Trophoblast cell (in vitro differentiated cells and primary cell): Measurements from ENCODE around the gene SPHKAP.

Experiments used
- DNase-seq, 2 donors: peaks; one replicate each; pipeline ENCODE4 v3.0.0-alpha.2; 2016
- H2AFZ ChIP-seq: 2 replicates; pipeline ENCODE4 v1.6.1; 2013; ENCODE audit warnings: low read length, moderate library complexity, mild to moderate bottlenecking; ENCODE audit not compliant: insufficient read depth, poor library complexity
- H2AK5ac ChIP-seq: 2 replicates; pipeline ENCODE4 v1.6.1; 2013; ENCODE audit warnings: mild to moderate bottlenecking, low read length
- H2BK120ac ChIP-seq: 2 replicates; pipeline ENCODE4 v1.6.1; 2013; ENCODE audit warnings: low read length, mild to moderate bottlenecking, moderate library complexity; ENCODE audit not compliant: insufficient read depth, poor library complexity
- H2BK12ac ChIP-seq: 2 replicates; pipeline ENCODE4 v1.6.1; 2013; ENCODE audit warnings: mild to moderate bottlenecking, low read length, moderate library complexity
- H2BK5ac ChIP-seq: 2 replicates; pipeline ENCODE4 v1.6.1; 2013; ENCODE audit warnings: low read length, low read depth, moderate library complexity, mild to moderate bottlenecking; ENCODE audit not compliant: poor library complexity
- H3K14ac ChIP-seq: 2 replicates; pipeline ENCODE4 v1.6.1; 2013; ENCODE audit warnings: mild to moderate bottlenecking, low read length
- H3K18ac ChIP-seq: 2 replicates; pipeline ENCODE4 v1.6.1; 2013; ENCODE audit warnings: mild to moderate bottlenecking, low read length
- H3K23ac ChIP-seq: 2 replicates; pipeline ENCODE4 v1.6.1; 2013; ENCODE audit warnings: low read length
- H3K27ac ChIP-seq: 2 replicates; pipeline ENCODE4 v1.5.1; 2013; ENCODE audit warnings: low read depth, mild to moderate bottlenecking, inconsistent platforms, low read length, moderate library complexity
- H3K27me3 ChIP-seq: 2 replicates; pipeline ENCODE4 v1.6.1; 2013; ENCODE audit warnings: inconsistent platforms, mild to moderate bottlenecking, low read length, moderate library complexity; ENCODE audit not compliant: insufficient read depth
- H3K36me3 ChIP-seq, 2 experiments: 1 replicate in 1 of 2; 2 replicates in 1 of 2; pipeline ENCODE4 v1.6.1; 2013; ENCODE audit warnings: low read length in 2 of 2, mild to moderate bottlenecking in 2 of 2, moderate library complexity in 1 of 2; ENCODE audit not compliant: insufficient read depth in 2 of 2, control insufficient read depth in 1 of 2
- H3K4ac ChIP-seq: 2 replicates; pipeline ENCODE4 v1.6.1; 2013; ENCODE audit warnings: low read depth, mild to moderate bottlenecking, low read length, moderate library complexity
- H3K4me1 ChIP-seq, 2 experiments: 1 replicate in 1 of 2; 2 replicates in 1 of 2; pipeline ENCODE4 v1.6.1; 2013; ENCODE audit warnings: low read length in 2 of 2, mild to moderate bottlenecking in 2 of 2, moderate library complexity in 1 of 2; ENCODE audit not compliant: insufficient read depth in 2 of 2, control insufficient read depth in 1 of 2
- H3K4me2 ChIP-seq: 2 replicates; pipeline ENCODE4 v1.6.1; 2013; ENCODE audit warnings: inconsistent platforms, mild to moderate bottlenecking, low read length, moderate library complexity
- H3K4me3 ChIP-seq: 2 replicates; pipeline ENCODE4 v1.5.1; 2013; ENCODE audit warnings: mild to moderate bottlenecking, low read depth, low read length, inconsistent platforms
- H3K79me1 ChIP-seq: one replicate; pipeline ENCODE4 v1.6.1; 2013; ENCODE audit warnings: low read length
- H3K79me2 ChIP-seq: 2 replicates; pipeline ENCODE4 v1.6.1; 2013; ENCODE audit warnings: low read length, mild to moderate bottlenecking; ENCODE audit not compliant: control insufficient read depth, insufficient read depth, poor library complexity
- H3K9ac ChIP-seq: 2 replicates; pipeline ENCODE4 v1.6.1; 2013; ENCODE audit warnings: mild to moderate bottlenecking, low read length
- H3K9me3 ChIP-seq: 2 replicates; pipeline ENCODE4 v1.6.1; 2013; ENCODE audit warnings: low read depth, mild to moderate bottlenecking, control low read depth, inconsistent platforms, low read length; ENCODE audit not compliant: insufficient read depth
- H4K12ac ChIP-seq: 2 replicates; pipeline ENCODE4 v1.6.1; 2013; ENCODE audit warnings: low read depth, mild to moderate bottlenecking, low read length, moderate library complexity
- H4K8ac ChIP-seq: 2 replicates; pipeline ENCODE4 v1.6.1; 2013; ENCODE audit warnings: low read depth, mild to moderate bottlenecking, low read length, moderate library complexity
- H4K91ac ChIP-seq: one replicate; pipeline ENCODE4 v1.6.1; 2013; ENCODE audit warnings: low read depth, mild to moderate bottlenecking, low read length, moderate library complexity
- WGBS: extraction: QIAGEN DNeasy Blood & Tissue Kit; methylation state at CpG from one replicate; pipeline ENCODE4 v1.1.7; 2013; ENCODE audit warnings: missing lambda C conversion rate; ENCODE audit not compliant: insufficient read length, insufficient coverage; ENCODE audit errors: extremely low coverage; 5-methylcytosine and 5-hydroxymethylcytosine counted together

The SPHKAP gene

DNA sequence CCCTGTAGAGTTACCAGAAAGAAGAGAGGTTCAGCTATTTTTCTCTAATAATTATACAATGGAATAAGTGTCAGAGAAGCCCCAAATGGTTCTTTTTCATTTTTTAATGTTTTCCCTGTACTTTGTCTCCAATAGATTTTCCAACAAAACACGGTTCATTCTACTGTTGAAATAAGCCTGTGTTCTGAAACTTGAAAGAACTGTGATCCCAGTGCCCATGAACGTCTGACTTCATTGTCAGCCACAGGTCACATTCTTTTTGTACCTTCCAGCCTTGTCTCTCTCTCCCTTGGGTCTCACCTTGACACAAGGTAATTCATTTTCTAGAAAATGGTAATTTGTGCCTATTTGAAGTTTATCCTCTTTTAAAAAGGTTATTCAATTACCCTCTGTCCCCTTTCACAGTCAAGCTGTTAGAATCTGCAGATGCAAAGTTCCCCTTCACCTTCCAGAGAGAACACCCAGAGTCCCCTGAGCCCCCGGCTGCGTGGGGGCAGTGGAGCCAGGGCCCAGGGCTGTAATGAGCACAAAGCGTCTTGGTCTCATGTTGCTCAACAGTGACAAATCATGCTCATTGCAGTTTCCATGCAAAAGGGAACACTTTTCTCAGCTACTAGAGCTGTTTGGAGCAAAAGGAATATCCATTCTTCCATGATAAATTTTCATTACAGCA lies 115.2 kb downstream of the SPHKAP start:
- no peaks in the 10 kb centered on the region for H3K79me1 ChIP-seq
- H3K14ac ChIP-seq = no peak overlapping the region
- H3K9me3 ChIP-seq = no peaks in the 10 kb centered on the region

DNA sequence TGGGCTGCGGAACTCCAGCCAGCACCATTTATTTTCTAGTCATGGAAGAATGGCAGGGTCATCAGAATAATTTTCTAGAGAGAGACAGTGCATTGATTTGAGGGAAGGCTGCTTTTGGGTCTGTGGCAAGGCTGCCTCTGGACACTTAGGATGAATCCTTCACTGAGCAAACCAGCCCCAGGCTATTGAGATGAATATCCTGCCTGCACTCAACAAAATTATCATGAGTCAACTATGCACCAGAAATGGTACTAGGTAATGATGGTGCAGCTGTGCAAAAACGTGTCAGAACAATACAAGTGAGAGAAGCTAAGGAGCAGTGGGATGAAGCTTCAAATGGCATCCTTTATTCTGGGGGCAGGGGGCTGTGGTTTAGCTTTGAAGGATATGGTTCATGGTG lies 115.8 kb downstream of the SPHKAP start:
- H3K18ac ChIP-seq = no peak overlapping the region
- no peaks in the 10 kb centered on the region for H3K27me3 ChIP-seq
- no peak overlapping the region for H3K14ac ChIP-seq
- H3K79me2 ChIP-seq = no peaks in the 10 kb centered on the region
- no peak overlapping the region for H3K4ac ChIP-seq
- H3K4me2 ChIP-seq = no peak overlapping the region
- no peak overlapping the region for H2AFZ ChIP-seq
- H2BK12ac ChIP-seq = no peak overlapping the region
- no peak overlapping the region for H3K4me3 ChIP-seq
- peaks cover 0 to 3% of the 10 kb centered on the region in 2 experiments for H3K4me1 ChIP-seq
- WGBS = no CpG with 5 or more reads among the region's 2 CpGs
- no peak overlapping the region for H3K27ac ChIP-seq
- DNase-seq = peak; percentile 17 to 51
- H4K91ac ChIP-seq = no peak overlapping the region
- H4K12ac ChIP-seq = no peak overlapping the region
- no peak overlapping the region for H2BK120ac ChIP-seq
- H2AK5ac ChIP-seq = no peak overlapping the region
- no peak overlapping the region for H4K8ac ChIP-seq
- no peak overlapping the region for H3K9ac ChIP-seq
- no peak overlapping the region for H2BK5ac ChIP-seq
- no peaks in the 10 kb centered on the region for H3K36me3 ChIP-seq
- H3K9me3 ChIP-seq = no peaks in the 10 kb centered on the region
- H3K79me1 ChIP-seq = no peaks in the 10 kb centered on the region
- no peak overlapping the region for H3K23ac ChIP-seq

More for the DNA sequence above, 115.2 kb downstream of the SPHKAP start:
- no peak overlapping the region for H3K4me2 ChIP-seq
- no peak overlapping the region for H2BK5ac ChIP-seq
- H3K27me3 ChIP-seq = no peaks in the 10 kb centered on the region
- no peaks in the 10 kb centered on the region for H3K79me2 ChIP-seq
- no peak overlapping the region for H4K12ac ChIP-seq
- no peak for DNase-seq
- no peak overlapping the region for H4K91ac ChIP-seq
- no peak overlapping the region for H2BK12ac ChIP-seq
- H3K4me1 ChIP-seq = peaks cover 0 to 3% of the 10 kb centered on the region in 2 experiments
- no peak overlapping the region for H3K18ac ChIP-seq
- H2AK5ac ChIP-seq = no peak overlapping the region
- no peaks in the 10 kb centered on the region for H3K36me3 ChIP-seq
- H2BK120ac ChIP-seq = no peak overlapping the region
- H3K4ac ChIP-seq = no peak overlapping the region
- no peak overlapping the region for H3K23ac ChIP-seq
- no peak overlapping the region for H3K9ac ChIP-seq
- H3K27ac ChIP-seq = no peak overlapping the region
- WGBS = no CpG with 5 or more reads among the region's 5 CpGs
- H4K8ac ChIP-seq = no peak overlapping the region
- H2AFZ ChIP-seq = no peak overlapping the region
- no peak overlapping the region for H3K4me3 ChIP-seq

DNA sequence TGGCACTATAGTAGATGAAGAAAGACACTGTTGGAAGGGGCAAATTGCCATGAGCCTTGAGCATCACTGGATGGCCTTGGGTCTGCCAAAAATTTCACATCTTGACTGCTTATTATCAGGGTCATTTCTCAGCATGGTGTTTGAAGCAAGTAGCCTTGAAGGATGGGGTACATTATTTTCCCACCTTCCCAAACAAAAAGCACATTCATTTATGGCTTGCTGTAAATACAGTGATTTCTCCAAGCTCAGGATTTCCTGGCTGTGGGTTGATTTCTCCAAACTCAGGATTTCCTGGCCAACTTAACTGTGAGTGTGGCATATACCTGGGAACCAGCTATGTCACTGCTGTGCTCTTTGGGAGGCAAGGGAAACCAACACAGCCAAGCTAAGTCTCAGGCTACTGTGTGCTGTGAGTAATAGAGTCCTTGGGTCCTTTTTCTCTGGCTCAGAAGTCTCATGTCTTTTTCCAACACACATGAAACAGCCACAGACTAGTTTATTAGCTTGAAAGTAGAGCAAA lies 116.6 kb downstream of the SPHKAP start:
- H3K4ac ChIP-seq = no peak overlapping the region
- no peak overlapping the region for H3K4me3 ChIP-seq
- no peak overlapping the region for H4K8ac ChIP-seq
- DNase-seq = no peak
- H3K18ac ChIP-seq = no peak overlapping the region
- H3K4me2 ChIP-seq = no peak overlapping the region
- H3K23ac ChIP-seq = no peak overlapping the region
- no peaks in the 10 kb centered on the region for H3K36me3 ChIP-seq
- no peak overlapping the region for H4K12ac ChIP-seq
- no peak overlapping the region for H3K14ac ChIP-seq
- no peak overlapping the region for H3K9ac ChIP-seq
- H3K4me1 ChIP-seq = peaks cover 0 to 3% of the 10 kb centered on the region in 2 experiments
- H3K27ac ChIP-seq = no peak overlapping the region
- no peak overlapping the region for H2BK5ac ChIP-seq
- H3K79me2 ChIP-seq = no peaks in the 10 kb centered on the region
- no peaks in the 10 kb centered on the region for H3K79me1 ChIP-seq
- no peak overlapping the region for H2AFZ ChIP-seq
- no peaks in the 10 kb centered on the region for H3K27me3 ChIP-seq
- no peak overlapping the region for H2BK12ac ChIP-seq
- no peak overlapping the region for H2BK120ac ChIP-seq
- no peaks in the 10 kb centered on the region for H3K9me3 ChIP-seq
- no peak overlapping the region for H2AK5ac ChIP-seq
- no peak overlapping the region for H4K91ac ChIP-seq

DNA sequence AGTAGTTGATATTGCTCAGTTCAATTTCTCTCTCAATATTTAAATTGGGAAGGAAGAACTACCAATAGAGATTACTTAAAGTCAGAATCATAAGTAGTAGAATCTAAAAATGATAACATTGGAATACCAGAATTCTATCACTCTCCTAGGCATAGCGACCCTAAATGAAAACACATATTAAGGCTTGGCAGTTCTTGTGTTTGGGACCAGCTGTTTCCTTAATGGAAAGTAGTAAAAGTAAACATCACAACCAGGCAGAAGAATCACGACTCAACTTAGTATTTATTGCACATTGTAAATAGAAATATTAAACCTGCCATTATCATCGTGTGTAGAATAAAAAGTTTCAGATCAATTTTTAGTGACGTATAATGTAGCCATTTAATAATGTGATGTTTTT lies 117.5 kb downstream of the SPHKAP start:
- no peak overlapping the region for H3K4ac ChIP-seq
- H2BK12ac ChIP-seq = no peak overlapping the region
- H3K18ac ChIP-seq = no peak overlapping the region
- H4K8ac ChIP-seq = no peak overlapping the region
- no peak overlapping the region for H2BK120ac ChIP-seq
- no peak overlapping the region for H2AK5ac ChIP-seq
- DNase-seq = no peak
- H2AFZ ChIP-seq = no peak overlapping the region
- H3K9me3 ChIP-seq = no peaks in the 10 kb centered on the region
- H3K27me3 ChIP-seq = no peaks in the 10 kb centered on the region
- H3K79me2 ChIP-seq = no peaks in the 10 kb centered on the region
- H3K14ac ChIP-seq = no peak overlapping the region
- H3K79me1 ChIP-seq = no peaks in the 10 kb centered on the region
- no peak overlapping the region for H2BK5ac ChIP-seq
- no peak overlapping the region for H3K27ac ChIP-seq
- H3K36me3 ChIP-seq = no peaks in the 10 kb centered on the region
- H3K9ac ChIP-seq = no peak overlapping the region
- no peak overlapping the region for H3K23ac ChIP-seq
- H3K4me2 ChIP-seq = no peak overlapping the region
- H4K91ac ChIP-seq = no peak overlapping the region
- no CpG with 5 or more reads among the region's 4 CpGs for WGBS
- peaks cover 0 to 3% of the 10 kb centered on the region in 2 experiments for H3K4me1 ChIP-seq
- no peak overlapping the region for H3K4me3 ChIP-seq
- H4K12ac ChIP-seq = no peak overlapping the region
